Activated T-helper 17 cell treated with anti-CD3 and anti-CD28 coated beads, Interleukin-2, amount 50 U/mL, for 72 hours (primary cell): ENCODE results near the gene MPO. TPM values are rescaled to one million over a fixed set of nuclear protein-coding genes. Genes with fewer than 3 reads are reported as not detected.

Source experiments
- ATAC-seq: fragments of 150-1000 bp; cut with Tn5 transposase; replicated peaks from 2 replicates; pipeline ENCODE4 v1.10.0; 2021; ENCODE audit warnings: mild to moderate bottlenecking, moderate library complexity
- H3K27ac Mint-ChIP-seq: one replicate; pipeline ENCODE4 v1.8.0; 2022; ENCODE audit warnings: mixed read lengths
- H3K27me3 Mint-ChIP-seq: one replicate; pipeline ENCODE4 v1.8.0; 2022; ENCODE audit warnings: mixed read lengths
- H3K36me3 Mint-ChIP-seq: one replicate; pipeline ENCODE4 v1.8.0; 2022; ENCODE audit warnings: low read depth, mild to moderate bottlenecking, mixed read lengths
- H3K4me1 Mint-ChIP-seq: one replicate; pipeline ENCODE4 v1.8.0; 2022; ENCODE audit warnings: mixed read lengths
- H3K4me3 Mint-ChIP-seq: one replicate; pipeline ENCODE4 v1.8.0; 2022; ENCODE audit warnings: mild to moderate bottlenecking, mixed read lengths
- H3K9me3 Mint-ChIP-seq: one replicate; pipeline ENCODE4 v1.8.0; 2022; ENCODE audit warnings: mixed read lengths
- total RNA-seq, 2 donors: library from RNA; stranded (reverse); gene quantifications; one replicate each; pipeline ENCODE4 v1.2.3, GENCODE V29; 2022

MPO gene
- total RNA-seq, 2 donors from 2014 or later = 1.2 to 2.0 TPM

DNA sequence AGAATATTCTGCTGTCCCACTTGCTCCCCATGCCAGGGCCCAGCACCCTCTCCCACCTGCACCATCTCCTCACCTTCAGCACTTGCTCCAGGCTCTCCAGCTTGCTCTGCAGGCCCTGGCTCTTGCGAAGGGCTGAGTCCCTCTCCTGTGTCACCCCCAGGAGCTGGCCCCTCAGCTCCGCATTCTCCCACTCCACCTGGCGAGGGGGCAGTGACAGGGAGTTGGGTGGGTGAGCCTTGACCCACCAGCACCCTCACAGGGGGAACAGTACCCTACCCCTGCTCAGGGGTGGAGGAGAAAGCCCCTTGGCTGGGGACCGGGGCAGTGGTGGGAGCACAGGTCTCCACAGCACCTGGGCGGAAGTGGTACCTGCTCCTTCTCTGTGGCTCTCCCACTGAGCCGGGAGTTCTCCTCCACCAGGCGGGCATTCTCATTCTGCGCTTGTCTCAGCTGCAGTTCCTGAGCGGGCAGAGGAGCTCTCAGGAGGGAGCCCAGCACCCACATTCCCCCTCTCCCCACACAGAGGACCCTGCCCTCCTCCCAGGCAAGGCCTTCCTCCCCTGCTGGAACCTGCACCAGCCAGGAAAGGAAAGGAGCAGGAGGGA, 41.9 kb upstream of the MPO start:
- H3K4me3 Mint-ChIP-seq = no peak overlapping the region
- H3K9me3 Mint-ChIP-seq = no peaks in the 10 kb centered on the region
- ATAC-seq = no peak
- H3K36me3 Mint-ChIP-seq = peaks cover 79% of the 10 kb centered on the region
- no peaks in the 10 kb centered on the region for H3K27me3 Mint-ChIP-seq
- peak overlapping the region; percentile 30 for H3K27ac Mint-ChIP-seq
- peaks cover 18% of the 10 kb centered on the region for H3K4me1 Mint-ChIP-seq

DNA sequence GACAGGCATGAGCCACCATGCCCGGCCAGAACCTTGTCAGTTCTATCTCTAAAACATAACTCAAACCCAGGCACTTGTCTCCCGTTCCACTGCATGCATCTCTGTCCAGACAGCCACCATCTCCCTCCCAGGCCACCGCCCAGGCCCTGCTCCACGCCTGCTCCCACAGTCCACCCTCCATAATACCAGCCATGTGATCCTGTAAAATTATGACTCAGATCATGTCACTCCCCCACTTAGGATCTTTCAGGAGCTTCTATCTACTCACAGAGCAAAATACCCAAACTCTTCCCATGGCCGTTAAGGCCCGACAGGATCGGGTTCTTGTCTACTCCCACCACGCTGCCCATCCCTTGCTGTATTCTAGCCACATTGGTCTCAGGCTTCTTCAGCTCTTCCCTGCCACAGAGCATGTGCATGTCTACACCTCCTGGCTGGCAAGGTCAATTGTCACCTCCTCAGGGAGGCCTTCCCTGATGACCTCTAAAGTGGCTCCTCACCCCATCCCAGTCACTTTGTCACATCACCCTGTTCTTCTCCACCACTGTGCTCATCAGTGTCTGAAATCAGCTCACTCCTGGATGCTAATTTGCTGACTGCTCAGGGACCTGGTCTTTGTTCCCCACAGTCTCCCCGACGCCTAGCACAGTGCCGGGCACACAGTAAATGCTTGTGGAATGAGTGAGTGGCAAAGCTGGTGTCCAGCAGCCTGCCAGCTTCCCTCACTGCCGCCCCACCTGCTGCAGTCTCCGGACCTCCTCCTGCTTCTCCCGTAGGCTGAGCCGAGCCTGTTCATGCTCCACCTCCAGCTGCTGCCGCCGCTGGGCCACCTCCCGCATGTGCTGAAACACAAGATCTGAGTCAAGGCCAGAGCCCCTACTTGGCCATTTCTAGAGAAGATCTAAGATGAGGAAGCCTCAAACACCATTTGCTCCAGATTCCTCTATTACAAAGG, 41.1 kb upstream of the MPO start:
- Mint-ChIP-seq H3K9me3 (no peaks in the 10 kb centered on the region), H3K36me3 (peaks cover 77% of the 10 kb centered on the region), H3K4me1 (peaks cover 19% of the 10 kb centered on the region), H3K27me3 (no peaks in the 10 kb centered on the region), H3K4me3 (no peak overlapping the region), H3K27ac (peak overlapping the region; percentile 30)
- no peak for ATAC-seq

DNA sequence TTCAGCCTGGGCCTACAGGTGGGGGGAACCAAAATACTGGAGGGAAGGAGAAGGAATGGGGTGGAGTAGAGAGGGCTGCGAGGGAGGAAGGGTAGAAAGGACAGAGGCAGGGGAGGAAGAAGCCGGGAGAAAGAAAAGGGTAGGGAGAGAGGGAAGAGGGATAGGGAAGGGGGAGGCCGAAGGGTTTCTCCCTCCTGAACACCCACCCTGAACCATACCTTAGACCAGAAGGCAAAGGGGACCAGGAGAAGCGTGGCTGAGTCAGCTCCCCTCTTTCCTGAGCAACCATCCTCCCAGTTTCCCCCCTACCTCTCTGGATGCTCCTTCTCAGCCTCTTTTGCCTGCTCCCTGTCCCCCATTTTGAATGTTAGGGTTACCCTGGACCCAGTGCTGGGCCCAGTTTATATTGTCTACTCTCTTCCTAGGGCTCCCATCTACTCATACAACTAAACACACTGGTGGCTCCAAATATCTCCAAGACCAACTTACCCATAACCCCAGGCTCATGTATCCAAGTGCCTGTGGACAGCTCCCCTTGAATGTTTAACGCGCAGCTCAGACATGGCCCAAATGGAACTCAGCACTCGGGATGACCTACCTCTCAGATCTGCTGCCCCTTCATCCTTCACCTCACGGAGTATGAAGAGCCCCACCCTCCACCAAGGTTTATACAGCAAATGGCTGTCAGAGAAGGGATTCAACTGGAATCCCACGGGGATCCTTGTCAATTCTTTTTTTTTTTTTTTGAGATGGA, 40.0 kb upstream of the MPO start:
- Mint-ChIP-seq H3K27ac (peak overlapping the region; percentile 3), H3K4me1 (peaks cover 12% of the 10 kb centered on the region), H3K4me3 (no peak overlapping the region), H3K9me3 (no peaks in the 10 kb centered on the region), H3K36me3 (peaks cover 74% of the 10 kb centered on the region), H3K27me3 (no peaks in the 10 kb centered on the region)
- ATAC-seq = no peak

DNA sequence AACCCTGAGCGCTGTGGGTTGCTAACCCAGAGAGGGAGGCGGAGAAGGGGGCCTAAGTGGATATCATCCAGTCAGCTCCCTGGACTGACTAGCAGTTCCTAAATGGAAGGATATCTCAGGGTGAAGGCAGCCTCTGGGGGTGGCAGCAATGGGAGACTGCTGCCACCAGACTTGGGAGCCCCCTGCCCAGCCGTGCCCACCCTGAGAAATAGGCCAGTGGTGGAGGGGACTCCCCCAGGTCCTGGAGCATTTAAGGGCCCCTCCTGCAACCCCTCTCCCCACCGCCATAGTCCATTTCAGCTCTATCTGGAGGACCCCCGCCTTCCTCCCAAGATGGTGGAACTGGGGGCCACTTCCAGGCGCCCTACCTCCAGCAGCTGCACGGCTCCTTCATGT, 39.4 kb upstream of the MPO start:
- H3K9me3 Mint-ChIP-seq = no peaks in the 10 kb centered on the region
- no peak overlapping the region for H3K4me3 Mint-ChIP-seq
- H3K4me1 Mint-ChIP-seq = peaks cover 12% of the 10 kb centered on the region
- H3K36me3 Mint-ChIP-seq = peaks cover 76% of the 10 kb centered on the region
- peak overlapping the region; percentile 72 for H3K27ac Mint-ChIP-seq
- no peak for ATAC-seq
- H3K27me3 Mint-ChIP-seq = no peaks in the 10 kb centered on the region

DNA sequence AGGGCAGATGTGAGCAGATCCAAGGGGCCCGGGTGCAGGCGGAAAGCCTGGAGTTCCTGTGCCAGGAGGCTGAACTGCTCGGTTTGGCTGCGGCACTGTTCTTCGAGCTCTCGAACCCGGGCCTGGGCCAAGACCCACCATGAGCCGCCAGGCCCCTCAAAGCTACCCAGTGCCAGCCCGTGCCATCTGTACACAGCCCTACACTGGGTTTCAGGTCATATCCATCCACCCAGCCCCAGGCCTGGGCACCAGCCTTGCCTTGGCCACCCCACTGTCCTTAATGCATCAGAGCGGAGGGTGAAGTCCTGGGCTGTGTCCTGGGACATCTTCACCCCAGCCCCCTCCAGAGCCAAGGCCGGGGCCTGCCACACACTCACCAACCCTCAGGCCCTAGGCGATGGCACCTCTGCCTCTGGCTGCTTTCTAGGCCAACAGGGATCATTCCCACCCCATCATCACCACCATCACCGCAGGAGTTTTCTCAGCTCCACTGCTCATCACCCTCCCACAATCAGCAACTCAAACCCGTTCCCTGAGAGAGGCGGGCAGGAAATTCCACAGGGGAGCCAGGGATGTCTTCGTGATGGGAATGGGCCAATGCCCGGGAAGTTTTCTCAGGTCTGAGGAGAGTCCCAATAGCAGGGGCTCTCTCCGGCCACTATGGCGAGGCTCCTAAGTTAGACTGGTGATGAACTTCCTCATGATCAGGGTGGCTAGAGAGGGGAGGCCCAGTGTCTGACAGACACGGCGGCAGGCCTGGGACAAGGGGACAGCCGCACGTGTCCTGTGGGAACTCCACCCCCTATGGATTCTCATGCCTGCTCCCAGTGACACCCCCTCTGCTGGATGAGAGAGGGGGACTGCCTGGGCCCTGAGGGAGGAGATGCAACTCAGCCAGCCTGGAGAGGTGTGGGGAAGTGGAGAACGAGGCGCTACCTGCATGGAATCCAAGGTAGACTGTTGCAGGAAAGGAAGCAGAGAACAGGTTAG, 38.7 kb upstream of the MPO start:
- H3K36me3 Mint-ChIP-seq = peaks cover 81% of the 10 kb centered on the region
- peaks cover 12% of the 10 kb centered on the region for H3K4me1 Mint-ChIP-seq
- ATAC-seq = no peak
- H3K27ac Mint-ChIP-seq = peak overlapping the region; percentile 72
- H3K4me3 Mint-ChIP-seq = no peak overlapping the region
- H3K9me3 Mint-ChIP-seq = no peaks in the 10 kb centered on the region
- no peaks in the 10 kb centered on the region for H3K27me3 Mint-ChIP-seq

DNA sequence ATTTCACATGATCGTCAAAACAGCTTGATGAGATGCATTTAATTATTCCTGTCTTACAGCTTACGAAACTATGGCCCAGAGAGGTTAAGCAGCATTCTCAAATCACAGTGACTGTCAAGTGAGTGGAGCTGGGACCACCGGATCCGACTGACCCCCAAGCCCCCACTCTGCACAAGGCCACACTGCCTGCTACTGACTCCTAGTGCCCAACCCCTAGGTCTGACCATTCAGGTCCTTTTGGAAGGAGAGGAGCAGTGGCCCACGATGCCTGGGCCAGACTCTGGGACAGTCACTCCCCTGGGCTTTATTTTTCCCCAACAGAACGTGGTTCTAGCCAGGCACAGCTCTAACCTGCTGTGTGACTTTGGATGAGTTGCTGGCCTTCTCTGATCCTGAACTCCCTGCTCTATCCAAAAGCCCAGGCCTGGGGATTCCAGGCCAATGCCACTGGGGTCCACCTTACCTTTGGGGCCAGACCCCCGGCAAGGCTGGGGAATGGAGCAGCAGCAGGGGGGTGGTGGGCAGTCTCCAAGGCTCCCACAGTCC, 38.0 kb upstream of the MPO start:
- H3K4me1 Mint-ChIP-seq = peaks cover 12% of the 10 kb centered on the region
- peaks cover 85% of the 10 kb centered on the region for H3K36me3 Mint-ChIP-seq
- no peaks in the 10 kb centered on the region for H3K9me3 Mint-ChIP-seq
- peak overlapping the region; percentile 65 for H3K4me3 Mint-ChIP-seq
- ATAC-seq = no peak
- no peaks in the 10 kb centered on the region for H3K27me3 Mint-ChIP-seq
- H3K27ac Mint-ChIP-seq = peak overlapping the region; percentile 95

DNA sequence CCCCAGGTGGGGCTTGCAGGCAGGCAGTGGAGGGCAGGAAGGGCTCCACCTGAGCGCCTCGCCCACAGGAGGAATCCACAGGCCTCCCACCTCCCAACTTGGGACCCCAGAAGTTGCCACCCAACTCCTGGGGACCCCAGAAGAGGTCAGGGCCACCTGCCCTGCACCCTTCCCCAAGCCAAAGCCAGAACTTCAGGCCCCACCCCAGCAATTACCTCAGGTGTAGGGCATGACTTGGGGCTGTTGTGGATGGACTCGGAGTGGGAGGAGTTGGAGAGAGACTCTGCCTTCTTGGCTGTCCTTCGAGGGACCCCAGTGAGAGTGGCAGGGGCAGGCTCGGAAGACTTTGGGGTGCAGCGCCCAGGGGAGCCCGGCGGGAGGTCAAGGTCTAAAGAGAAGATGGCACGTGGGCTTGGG, 37.3 kb upstream of the MPO start:
- Mint-ChIP-seq H3K27me3 (no peaks in the 10 kb centered on the region), H3K4me3 (peak overlapping the region; percentile 65), H3K9me3 (no peaks in the 10 kb centered on the region), H3K4me1 (peaks cover 12% of the 10 kb centered on the region), H3K36me3 (peaks cover 85% of the 10 kb centered on the region), H3K27ac (peak overlapping the region; percentile 95)
- no peak for ATAC-seq

DNA sequence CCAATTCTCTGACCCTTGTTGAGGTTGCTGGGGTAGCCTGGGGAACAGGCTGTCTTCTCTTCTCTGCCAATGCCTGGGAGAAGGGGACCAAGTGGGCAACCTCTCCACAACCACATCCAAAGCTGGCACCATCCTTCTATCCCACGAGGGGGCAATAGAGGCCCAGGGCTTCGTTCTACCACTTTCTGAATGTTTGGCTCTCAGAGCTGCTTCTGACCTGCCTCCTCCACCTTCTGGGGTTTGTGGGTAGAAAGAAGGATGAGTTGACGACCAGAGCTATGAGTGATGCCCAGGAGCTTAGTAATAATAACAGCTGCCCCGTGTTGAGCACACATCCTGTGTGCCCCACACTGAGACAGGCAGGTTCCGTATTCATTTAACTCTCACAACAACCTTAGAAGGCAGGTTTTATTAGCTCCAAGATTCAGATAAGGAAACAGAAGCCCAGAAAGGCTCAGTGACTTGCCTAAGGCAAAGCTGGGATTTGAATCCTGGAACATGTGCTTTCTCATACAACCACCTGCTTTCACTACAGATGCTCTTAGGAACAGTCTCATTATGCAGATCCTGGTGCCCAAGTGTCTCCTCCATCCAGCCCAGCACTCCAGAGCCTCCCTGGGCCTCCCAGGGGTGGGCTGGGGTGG, 36.8 kb upstream of the MPO start:
- ATAC-seq = peak; percentile 99
- Mint-ChIP-seq H3K27ac (peak overlapping the region; percentile 95), H3K9me3 (no peaks in the 10 kb centered on the region), H3K4me1 (peaks cover 12% of the 10 kb centered on the region), H3K27me3 (no peaks in the 10 kb centered on the region), H3K4me3 (peak overlapping the region; percentile 65), H3K36me3 (peaks cover 87% of the 10 kb centered on the region)

DNA sequence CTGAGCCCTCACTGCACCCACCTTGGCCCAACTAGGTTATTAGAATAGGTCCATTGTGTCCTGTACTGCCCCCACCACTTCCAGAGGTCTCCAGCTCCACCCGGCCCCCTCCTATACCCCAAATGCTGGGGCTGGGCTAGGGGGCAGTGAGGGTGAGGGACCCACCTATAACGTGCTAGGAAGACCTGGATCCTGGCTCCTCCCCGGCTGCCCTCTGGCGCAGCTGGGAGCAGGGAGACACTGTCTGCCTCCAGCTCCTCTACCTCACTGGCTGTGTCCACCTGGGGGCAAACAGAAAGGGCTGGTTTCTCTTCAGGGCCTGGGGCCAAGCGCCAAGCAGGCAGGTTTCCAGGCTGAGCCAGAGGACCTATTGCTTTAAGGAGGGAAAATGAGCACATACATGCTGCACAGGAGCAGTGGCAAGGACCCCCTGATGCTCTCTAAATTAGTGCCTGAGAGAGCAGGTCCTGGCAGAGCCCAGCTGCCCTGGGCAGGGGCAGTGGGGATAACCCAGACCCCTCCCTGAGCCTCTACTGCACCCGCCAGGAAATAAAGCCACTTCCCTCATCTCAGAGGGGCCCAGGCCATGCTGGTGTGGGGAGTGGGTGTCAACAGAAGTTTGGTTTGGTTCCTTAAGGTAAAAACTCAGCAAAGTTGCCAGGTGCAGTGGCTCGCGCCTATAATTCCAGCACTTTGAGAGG, 35.7 kb upstream of the MPO start:
- no peaks in the 10 kb centered on the region for H3K9me3 Mint-ChIP-seq
- peak overlapping the region; percentile 95 for H3K27ac Mint-ChIP-seq
- no peaks in the 10 kb centered on the region for H3K27me3 Mint-ChIP-seq
- peaks cover 12% of the 10 kb centered on the region for H3K4me1 Mint-ChIP-seq
- peaks cover 80% of the 10 kb centered on the region for H3K36me3 Mint-ChIP-seq
- ATAC-seq = no peak
- H3K4me3 Mint-ChIP-seq = no peak overlapping the region

DNA sequence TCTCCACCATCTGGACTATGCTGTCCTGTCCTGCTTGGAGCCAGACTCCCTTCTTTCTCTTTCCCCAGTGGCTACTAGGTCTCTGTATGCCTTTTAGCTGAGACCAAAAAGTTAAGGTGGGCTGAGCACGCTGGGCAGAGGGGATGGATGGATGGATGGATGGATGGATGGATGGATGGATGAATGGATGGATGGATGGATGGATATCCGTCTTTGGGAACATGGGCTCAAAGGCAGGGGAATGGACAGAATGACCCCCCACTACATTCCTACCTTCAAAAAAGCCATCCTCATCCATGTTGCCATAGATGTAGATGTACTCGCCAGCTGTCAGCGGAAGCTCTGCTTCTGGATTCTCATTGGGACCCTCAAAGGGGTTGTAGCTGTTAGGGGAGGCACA, 35.0 kb upstream of the MPO start:
- no peaks in the 10 kb centered on the region for H3K9me3 Mint-ChIP-seq
- peaks cover 73% of the 10 kb centered on the region for H3K36me3 Mint-ChIP-seq
- H3K27ac Mint-ChIP-seq = peak overlapping the region; percentile 80
- H3K27me3 Mint-ChIP-seq = no peaks in the 10 kb centered on the region
- H3K4me1 Mint-ChIP-seq = peaks cover 9% of the 10 kb centered on the region
- no peak for ATAC-seq
- H3K4me3 Mint-ChIP-seq = no peak overlapping the region

DNA sequence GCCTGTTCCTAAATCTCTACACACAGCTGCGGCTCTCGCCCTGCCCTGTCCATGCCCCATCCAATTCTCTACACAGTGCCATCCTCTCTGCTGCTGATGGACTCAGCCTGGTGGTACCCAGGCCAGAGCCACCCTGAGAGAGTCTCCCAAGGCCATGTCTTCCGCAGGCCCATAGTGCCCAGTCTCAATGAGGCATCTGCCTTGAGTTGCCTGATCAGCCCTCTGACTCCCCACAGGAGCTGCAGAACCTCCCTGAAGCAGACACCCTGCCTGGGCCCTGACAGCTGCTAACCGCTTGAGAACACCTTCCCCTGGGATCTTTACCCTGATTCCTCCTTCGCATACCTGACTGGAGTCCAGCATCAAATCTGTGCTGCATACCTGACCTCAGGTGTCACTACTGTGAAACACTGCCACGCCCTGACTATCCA, 34.6 kb upstream of the MPO start:
- peaks cover 70% of the 10 kb centered on the region for H3K36me3 Mint-ChIP-seq
- peak overlapping the region; percentile 80 for H3K27ac Mint-ChIP-seq
- H3K27me3 Mint-ChIP-seq = no peaks in the 10 kb centered on the region
- H3K4me3 Mint-ChIP-seq = no peak overlapping the region
- peaks cover 7% of the 10 kb centered on the region for H3K4me1 Mint-ChIP-seq
- no peaks in the 10 kb centered on the region for H3K9me3 Mint-ChIP-seq
- ATAC-seq = no peak

DNA sequence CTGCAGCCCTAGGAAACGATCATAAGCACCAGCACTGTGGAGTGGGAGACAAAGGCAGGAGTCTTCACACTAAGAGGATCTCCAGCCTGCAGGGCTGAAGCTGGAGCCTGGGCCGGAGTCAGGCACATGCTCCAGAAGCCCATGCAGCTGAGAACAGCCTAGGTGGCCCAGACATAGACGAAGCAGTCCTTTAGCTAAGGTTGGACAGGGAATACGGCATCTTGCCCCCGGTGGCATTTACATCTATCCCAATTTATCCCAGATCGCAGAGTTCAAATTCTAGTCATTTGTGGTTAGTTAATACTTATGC, 33.9 kb upstream of the MPO start:
- no peak for ATAC-seq
- no peaks in the 10 kb centered on the region for H3K9me3 Mint-ChIP-seq
- peaks cover 7% of the 10 kb centered on the region for H3K4me1 Mint-ChIP-seq
- H3K4me3 Mint-ChIP-seq = no peak overlapping the region
- peaks cover 72% of the 10 kb centered on the region for H3K36me3 Mint-ChIP-seq
- H3K27ac Mint-ChIP-seq = peak overlapping the region; percentile 80
- no peaks in the 10 kb centered on the region for H3K27me3 Mint-ChIP-seq
